ENCODE measurements around the gene SLC22A3.

DNA sequence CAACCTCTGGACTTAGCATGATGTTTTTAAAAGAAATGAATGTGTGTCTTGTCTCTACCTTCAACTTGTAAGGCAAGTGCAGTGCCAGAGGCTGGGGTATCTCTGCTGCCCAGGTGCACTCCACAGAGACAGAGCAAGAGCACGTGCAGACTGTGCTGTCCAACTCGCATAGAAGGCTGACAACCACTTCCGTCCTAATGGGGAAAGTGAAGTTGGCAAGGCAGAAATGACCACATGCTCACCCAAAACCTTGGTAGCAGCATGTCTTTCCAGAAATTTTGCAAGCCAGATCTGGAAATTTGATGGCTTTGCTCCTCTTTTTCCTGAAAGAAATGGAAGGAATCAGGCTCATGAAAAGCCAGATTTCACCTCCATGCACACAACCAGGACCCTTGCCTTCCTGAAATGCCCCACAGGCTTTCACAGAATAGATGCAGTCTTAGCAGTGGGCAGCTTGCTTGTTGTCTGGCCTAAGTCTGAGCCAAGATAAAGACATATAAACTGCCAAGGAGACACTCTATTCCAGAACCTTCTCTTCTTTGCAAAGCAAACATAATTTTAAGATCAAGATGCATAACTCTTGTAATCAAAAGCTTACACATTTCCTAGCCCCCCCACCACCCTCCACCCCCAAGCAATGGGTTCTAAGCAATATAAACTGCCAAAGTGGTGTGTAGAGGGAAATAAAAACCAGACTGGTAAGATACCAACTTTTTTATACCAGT, 26.8 kb downstream of the SLC22A3 start:
- TF ChIP-seq, protein P1, sequence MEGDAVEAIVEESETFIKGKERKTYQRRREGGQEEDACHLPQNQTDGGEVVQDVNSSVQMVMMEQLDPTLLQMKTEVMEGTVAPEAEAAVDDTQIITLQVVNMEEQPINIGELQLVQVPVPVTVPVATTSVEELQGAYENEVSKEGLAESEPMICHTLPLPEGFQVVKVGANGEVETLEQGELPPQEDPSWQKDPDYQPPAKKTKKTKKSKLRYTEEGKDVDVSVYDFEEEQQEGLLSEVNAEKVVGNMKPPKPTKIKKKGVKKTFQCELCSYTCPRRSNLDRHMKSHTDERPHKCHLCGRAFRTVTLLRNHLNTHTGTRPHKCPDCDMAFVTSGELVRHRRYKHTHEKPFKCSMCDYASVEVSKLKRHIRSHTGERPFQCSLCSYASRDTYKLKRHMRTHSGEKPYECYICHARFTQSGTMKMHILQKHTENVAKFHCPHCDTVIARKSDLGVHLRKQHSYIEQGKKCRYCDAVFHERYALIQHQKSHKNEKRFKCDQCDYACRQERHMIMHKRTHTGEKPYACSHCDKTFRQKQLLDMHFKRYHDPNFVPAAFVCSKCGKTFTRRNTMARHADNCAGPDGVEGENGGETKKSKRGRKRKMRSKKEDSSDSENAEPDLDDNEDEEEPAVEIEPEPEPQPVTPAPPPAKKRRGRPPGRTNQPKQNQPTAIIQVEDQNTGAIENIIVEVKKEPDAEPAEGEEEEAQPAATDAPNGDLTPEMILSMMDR (IDR thresholded peaks at IDR 0.05), result no peak
- TF ChIP-seq POLR2A (IDR thresholded peaks at IDR 0.05), result no peak
